GM13977 (cell line): ENCODE data around the gene CASZ1.

Experiments
- DNase-seq: peaks from one replicate; pipeline ENCODE4 v3.0.0; 2012; ENCODE audit warnings: low spot score
- in situ Hi-C: fragments of 300-500 bp; cut with MboI; formaldehyde crosslinking; loops from one replicate; pipeline ENCODE4 v1.12.0; 2022; ENCODE audit warnings: low sequenced_read_pairs, low pct_unique_long_range_greater_than_20kb, mixed read lengths, inconsistent platforms; ENCODE audit not compliant: unreplicated experiment
- TF ChIP-seq, protein P1 (sequence below): IDR thresholded peaks from 2 replicates; pipeline ENCODE4 v1.5.1; 2012; ENCODE audit warnings: mild to moderate bottlenecking, control low read depth; ENCODE audit not compliant: insufficient read depth; ENCODE audit errors: extremely low read depth, missing control alignments

Gene CASZ1

GRCh38 chr1:10816743-10817369, 20.4 kb upstream of the CASZ1 start:
- no peak for DNase-seq
- TF ChIP-seq, protein P1, sequence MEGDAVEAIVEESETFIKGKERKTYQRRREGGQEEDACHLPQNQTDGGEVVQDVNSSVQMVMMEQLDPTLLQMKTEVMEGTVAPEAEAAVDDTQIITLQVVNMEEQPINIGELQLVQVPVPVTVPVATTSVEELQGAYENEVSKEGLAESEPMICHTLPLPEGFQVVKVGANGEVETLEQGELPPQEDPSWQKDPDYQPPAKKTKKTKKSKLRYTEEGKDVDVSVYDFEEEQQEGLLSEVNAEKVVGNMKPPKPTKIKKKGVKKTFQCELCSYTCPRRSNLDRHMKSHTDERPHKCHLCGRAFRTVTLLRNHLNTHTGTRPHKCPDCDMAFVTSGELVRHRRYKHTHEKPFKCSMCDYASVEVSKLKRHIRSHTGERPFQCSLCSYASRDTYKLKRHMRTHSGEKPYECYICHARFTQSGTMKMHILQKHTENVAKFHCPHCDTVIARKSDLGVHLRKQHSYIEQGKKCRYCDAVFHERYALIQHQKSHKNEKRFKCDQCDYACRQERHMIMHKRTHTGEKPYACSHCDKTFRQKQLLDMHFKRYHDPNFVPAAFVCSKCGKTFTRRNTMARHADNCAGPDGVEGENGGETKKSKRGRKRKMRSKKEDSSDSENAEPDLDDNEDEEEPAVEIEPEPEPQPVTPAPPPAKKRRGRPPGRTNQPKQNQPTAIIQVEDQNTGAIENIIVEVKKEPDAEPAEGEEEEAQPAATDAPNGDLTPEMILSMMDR: no peak
- in situ Hi-C loops: no loop called here

- in situ Hi-C loops: no loop called here
- TF ChIP-seq, protein P1: no peak
- no peak for DNase-seq
These were observed 19.8 kb upstream of the CASZ1 start for GRCh38 chr1:10816233-10816632.

DNA sequence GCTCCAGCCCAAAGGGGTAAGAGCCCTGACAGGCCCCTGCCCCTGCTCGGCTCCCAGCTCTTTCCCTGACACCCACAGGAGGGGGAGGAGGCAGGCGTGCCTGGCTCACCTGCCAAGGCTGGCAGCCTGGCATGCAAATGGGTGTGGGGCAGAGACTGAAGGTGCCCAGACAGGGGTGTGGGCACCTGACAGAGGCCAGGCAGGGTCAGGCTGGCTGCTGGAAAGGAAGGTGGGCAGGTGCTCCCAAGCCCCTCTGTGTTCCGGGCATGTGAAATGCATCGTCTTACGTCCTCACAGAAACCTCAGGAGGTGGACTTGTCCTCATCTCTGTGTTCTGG, 19.4 kb upstream of the CASZ1 start:
- DNase-seq: no peak
- TF ChIP-seq, protein P1: no peak
- in situ Hi-C loops: no loop called here

DNA sequence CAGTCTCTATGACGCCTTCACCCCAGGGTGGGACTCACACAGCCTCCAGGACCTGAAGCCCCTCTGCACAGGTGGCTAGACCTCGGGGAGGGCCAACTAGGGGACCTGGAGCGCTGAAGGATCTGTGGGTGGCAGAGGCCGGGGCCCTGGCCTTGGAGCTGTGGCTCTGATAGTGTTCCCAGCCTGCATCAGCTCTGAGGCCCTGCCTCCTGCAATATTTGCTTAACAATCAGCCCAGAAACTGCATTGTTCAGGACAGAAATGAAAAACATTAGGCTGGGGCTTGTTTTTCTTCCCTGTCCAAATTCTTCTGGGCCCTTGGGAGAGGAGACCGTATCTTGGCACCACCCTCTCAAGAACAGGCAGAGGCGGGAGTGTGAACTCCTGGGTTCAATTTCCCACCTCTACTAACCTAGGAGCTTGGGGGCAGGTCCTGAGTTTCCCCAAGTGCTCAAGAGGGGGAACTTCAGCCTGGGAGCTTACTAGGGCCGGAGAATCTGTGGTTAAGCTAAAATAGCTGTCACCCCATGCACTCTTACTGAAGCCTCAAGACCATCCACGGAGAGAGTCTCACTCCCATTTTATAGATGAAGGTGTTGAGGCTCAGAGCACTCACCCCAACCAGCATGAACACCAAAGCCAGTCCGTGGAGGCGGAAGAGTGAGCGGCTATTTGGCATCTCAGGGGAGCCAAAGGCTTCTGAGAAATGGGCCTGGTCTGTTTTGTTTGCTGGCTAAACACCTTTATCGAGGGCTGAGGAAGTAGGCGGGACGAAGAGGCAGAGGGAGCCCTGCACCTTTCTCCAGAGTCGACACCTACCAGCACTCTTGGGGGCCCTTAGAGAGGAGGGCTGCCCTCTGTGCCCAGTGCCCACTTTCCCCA, 18.8 kb upstream of the CASZ1 start:
- in situ Hi-C loops: no loop called here
- TF ChIP-seq, protein P1: no peak
- no peak for DNase-seq

DNA sequence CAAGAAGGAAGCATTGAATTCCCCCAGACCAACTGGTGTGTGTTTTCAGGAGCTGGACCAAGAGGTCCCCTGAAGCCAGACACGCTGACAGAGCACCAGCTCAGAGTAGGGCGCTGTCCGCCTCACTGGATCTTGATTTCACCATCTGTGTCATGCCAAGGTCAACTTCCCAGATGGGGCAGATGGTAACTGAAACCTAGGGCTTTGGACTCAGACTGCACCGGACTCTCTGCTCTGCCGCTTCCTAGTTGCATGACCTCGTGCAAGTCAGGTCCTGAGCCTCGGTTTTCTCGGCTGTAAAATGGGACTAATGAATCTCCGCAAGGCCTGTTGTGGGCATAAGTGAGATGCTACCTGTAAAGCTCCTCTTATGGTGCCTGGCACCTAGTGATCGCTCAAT, 17.9 kb upstream of the CASZ1 start:
- no peak for DNase-seq
- in situ Hi-C loops: no loop called here
- TF ChIP-seq, protein P1: no peak

GRCh38 chr1:10813799-10814198, 17.4 kb upstream of the CASZ1 start:
- TF ChIP-seq, protein P1: no peak
- DNase-seq: no peak
- in situ Hi-C loops: no loop called here
